DMS79 (cell line): ENCODE data around the gene PRSS57.
A peak's percentile ranks its signal among the peaks of the same experiment; 100 is the strongest.

Experiments used
- DNase-seq: peaks from one replicate; lab custom pipeline; 2025; lab: John Stamatoyannopoulos, UW

The PRSS57 gene

DNA sequence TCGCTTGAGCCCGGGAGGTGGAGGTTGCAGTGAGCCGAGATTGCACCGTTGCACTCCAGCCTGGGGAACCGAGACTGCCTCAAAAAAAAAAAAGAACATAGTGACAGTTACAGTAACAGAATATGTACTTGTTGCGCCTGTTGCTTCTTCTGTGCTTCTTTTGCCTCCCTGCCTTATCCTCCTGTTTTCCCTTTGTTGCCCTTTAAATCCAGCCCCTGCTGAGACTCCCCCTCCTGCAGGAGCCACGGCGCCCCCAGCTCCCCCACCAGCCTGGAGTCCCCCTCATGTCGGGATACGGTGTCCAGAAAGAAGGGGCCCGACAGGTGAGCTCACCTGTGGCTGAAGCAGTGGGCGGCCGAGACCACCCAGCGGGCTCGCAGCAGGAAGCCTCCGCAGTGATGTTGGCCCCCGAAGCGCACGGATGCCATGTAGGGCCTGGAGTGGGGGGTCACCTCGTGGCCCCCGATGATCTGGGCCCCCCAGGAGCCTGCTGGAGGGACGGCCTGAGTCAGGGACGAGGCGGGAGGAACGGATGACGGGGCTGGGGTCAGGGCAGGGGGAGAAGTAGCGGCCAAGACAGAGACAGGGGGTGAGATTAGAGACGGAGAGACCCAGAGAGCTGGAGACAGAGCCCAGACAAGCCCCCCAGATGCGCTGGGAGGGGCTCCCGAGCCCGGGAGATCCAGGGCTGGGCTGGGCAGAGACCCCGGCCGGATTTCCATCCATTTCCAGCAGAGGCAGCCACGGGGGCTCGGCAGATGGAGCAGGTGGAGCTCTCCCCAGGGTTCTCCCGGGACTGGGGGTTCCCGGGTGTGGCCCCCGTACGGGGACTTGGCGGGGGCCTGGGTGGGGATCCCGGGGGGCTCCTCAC, 536 bp downstream of the PRSS57 start:
- DNase-seq: no peak

- no peak for DNase-seq
Observed at GRCh38 chr19:690203-690602, 5.0 kb downstream of the PRSS57 start.

- DNase-seq: no peak
Observed at GRCh38 chr19:688992-689391, 6.3 kb downstream of the PRSS57 start.

DNA sequence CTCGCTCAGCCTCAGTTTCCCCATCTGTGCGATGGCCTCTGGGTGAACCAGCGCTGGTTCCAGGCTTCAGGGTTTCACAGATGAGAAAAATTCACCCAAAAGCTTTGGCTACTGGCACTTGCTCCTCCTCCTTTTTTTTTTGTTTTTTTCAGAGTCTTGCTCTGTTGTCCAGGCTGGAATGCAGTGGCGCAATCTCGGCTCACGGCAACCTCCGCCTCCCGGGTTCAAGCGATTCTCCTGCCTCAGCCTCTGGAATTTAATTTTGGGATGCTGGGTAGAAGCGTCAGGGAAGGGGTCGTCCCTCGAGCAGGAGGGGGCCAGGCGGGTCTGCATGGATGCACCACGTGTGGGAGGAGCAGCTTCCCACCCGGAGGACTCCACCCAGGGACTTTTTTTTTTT, 7.0 kb downstream of the PRSS57 start:
- no peak for DNase-seq

GRCh38 chr19:687569-688166, 7.6 kb downstream of the PRSS57 start:
- no peak for DNase-seq

GRCh38 chr19:686589-687297, 8.5 kb downstream of the PRSS57 start:
- DNase-seq: no peak

GRCh38 chr19:685454-685931, 9.8 kb downstream of the PRSS57 start:
- DNase-seq: no peak

DNA sequence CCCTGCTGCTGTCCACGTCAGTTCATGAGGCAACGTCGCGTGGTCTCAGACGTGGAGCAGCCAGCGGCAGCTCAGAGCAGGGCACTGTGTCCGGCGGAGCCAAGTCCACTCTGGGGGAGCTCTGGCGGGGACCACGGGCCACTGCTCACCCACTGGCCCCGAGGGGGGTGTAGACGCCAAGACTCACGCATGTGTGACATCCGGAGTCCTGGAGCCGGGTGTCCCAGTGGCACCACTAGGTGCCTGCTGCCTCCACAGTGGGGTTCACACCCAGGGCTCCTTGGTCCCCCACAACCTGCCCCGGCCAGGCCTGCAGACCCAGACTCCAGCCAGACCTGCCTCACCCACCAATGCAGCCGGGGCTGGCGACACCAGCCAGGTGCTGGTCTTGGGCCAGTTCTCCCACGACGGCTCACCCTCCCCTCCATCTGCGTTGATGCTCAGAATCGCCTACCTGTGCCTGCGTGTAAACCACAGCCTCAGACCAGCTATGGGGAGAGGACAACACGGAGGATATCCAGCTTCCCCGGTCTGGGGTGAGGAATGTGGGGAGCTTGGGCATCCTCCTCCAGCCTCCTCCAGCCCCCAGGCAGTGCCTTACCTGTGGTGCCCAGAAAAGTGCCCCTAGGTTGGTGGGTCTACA, 12.5 kb downstream of the PRSS57 start:
- DNase-seq: no peak

- no peak for DNase-seq
Observed at GRCh38 chr19:681029-682019, 13.9 kb downstream of the PRSS57 start.

GRCh38 chr19:680287-681028, 14.8 kb downstream of the PRSS57 start:
- DNase-seq: peak; percentile 85

- DNase-seq: no peak
Observed at GRCh38 chr19:679418-680286, 15.6 kb downstream of the PRSS57 start.

GRCh38 chr19:678791-679388, 16.4 kb downstream of the PRSS57 start:
- DNase-seq: no peak

GRCh38 chr19:677601-678436, 17.4 kb downstream of the PRSS57 start:
- peak; percentile 21 for DNase-seq

DNA sequence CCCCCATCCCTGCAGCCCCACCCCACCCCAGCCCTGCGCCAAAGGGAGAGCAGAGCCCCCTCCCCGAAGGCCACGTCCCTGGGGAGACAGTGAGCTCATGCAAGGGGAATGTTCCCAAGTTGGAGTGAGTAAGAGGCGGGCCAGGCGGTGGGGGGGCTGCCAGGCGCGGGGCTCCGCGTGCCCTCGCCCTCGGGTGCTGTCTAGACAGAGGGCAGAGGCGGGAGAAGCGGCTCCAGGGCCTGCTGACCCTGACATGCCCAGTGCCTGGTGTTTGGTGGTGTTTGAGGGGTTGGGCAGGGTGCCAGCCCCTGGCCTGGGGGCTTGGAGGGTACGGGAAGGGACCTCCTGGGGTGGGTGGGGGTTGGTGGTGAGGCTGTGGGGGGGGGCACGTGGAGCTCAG, 18.1 kb downstream of the PRSS57 start:
- DNase-seq: no peak

- no peak for DNase-seq
Observed at GRCh38 chr19:676339-677105, 18.7 kb downstream of the PRSS57 start, which contains the start of gene FSTL3. Gene FSTL3, plus strand, starts transcription at chr19:676392. Its CDS starts 32 bp downstream, at chr19:676424.

- DNase-seq: no peak
Observed at GRCh38 chr19:676007-676338, 19.3 kb downstream of the PRSS57 start.
